ENCODE results near the gene WNT1. TPM values are rescaled to one million over a fixed set of nuclear protein-coding genes. Genes with fewer than 3 reads are reported as not detected.

Gene WNT1
- total and polyA plus RNA-seq, 2 donors (not counting 3 experiments of a cell fraction or from before 2014, with no cell fraction given) = not detected

DNA sequence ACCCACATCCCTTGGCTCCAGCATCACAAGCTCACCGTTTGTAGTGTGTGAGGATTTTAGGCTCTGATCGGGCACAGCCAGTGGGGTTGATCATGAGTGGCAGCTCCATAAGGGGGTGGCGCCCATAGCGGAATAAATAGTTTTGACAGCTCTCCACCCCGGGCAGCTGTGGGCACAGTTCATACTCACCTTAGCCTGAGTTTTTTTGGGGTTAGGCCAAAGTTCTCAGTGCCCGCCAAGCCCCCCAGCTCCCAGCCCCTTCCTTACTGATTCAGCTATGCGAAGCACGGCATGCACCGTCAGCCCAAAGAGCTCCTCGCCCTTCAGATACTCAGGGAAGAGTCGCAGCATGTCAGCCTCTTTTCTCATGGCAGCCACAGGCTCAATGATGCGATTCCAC is 46.4 kb downstream of the WNT1 start:
- dilution Hi-C loops (cut with MboI; ENCODE audit: extremely low pct_ligation_motif_present, low sequenced_read_pairs) (no loop called here), intact Hi-C loops (cut with micrococcal nuclease) (no loop called here)
- H3K4me3 ChIP-seq (replicated peaks in 1 of 3; ENCODE audit: insufficient read depth in 1 of 3, low read depth in 1 of 3, low read length in 3 of 3) = no peak overlapping the region
- H3K4me2 ChIP-seq (ENCODE audit: insufficient read depth, low read length) = no peak overlapping the region
- no TSS peak for BruUV-seq (replicated peaks)
- H3K9me1 ChIP-seq (replicated peaks; ENCODE audit: control insufficient read depth, extremely low read depth, insufficient read depth, low read length) = no peaks in the 10 kb centered on the region
- no peak overlapping the region for H2AFZ ChIP-seq (ENCODE audit: low read depth, low read length)
- H3K9ac ChIP-seq (replicated peaks; ENCODE audit: extremely low read depth, insufficient read depth, low read length) = no peak overlapping the region
- H3K4me1 ChIP-seq (ENCODE audit: control insufficient read depth, extremely low read depth, insufficient read depth, low read length) = peaks cover under 1% of the 10 kb centered on the region
- peaks cover 31 to 61% of the 10 kb centered on the region in 2 experiments for H3K36me3 ChIP-seq (ENCODE audit: control insufficient read depth in 2 of 2, extremely low read depth in 1 of 2, insufficient read depth in 2 of 2, low read length in 2 of 2)
- TF ChIP-seq EZH2 (IDR thresholded peaks at IDR 0.05; ENCODE audit: borderline replicate concordance, low read depth, low read length, severe bottlenecking) = no peak
- TF ChIP-seq JUN (IDR thresholded peaks at IDR 0.05; ENCODE audit: borderline replicate concordance, insufficient read depth, insufficient read length, low read depth) = no peak
- no peak for TF ChIP-seq POLR2AphosphoS5 (IDR thresholded peaks at IDR 0.05; ENCODE audit: insufficient read depth, low read depth, low read length)
- no peak for TF ChIP-seq CTCF (IDR thresholded peaks at IDR 0.05; ENCODE audit: extremely low read depth in 1 of 2, insufficient read depth in 1 of 2, low read depth in 1 of 2, low read length in 2 of 2)
- no peak for TF ChIP-seq MYC (IDR thresholded peaks at IDR 0.05; ENCODE audit: low read depth, low read length)
- no peak for TF ChIP-seq FOS (IDR thresholded peaks at IDR 0.05; ENCODE audit: borderline replicate concordance, insufficient read depth, low read length)
- no peak for TF ChIP-seq MAX (IDR thresholded peaks at IDR 0.05; ENCODE audit: insufficient read depth, insufficient read length)
- TF ChIP-seq GATA2 (IDR thresholded peaks at IDR 0.05; ENCODE audit: insufficient read depth, insufficient read length, low read depth, low read length) = no peak
- TF ChIP-seq POLR2A (IDR thresholded peaks at IDR 0.05; ENCODE audit: low read depth, low read length) = no peak
- H3K9me3 ChIP-seq (replicated peaks; ENCODE audit: control insufficient read depth, insufficient read depth, low read length) = no peaks in the 10 kb centered on the region
- no peaks in the 10 kb centered on the region for H4K20me1 ChIP-seq (replicated peaks; ENCODE audit: control insufficient read depth, extremely low read depth, insufficient read depth, low read length)
- H3K79me2 ChIP-seq (ENCODE audit: control insufficient read depth, insufficient read depth, low read length) = no peaks in the 10 kb centered on the region
- DNase-seq (ENCODE audit: low read depth, low spot score) (no peak), FAIRE-seq (no peak)
- CTCF ChIA-PET = interaction anchor here (2.0 kb wide), 1 partner anchor 19 kb away, joined by 7 read pairs; no protein-coding TSS in a partner anchor
- H3K27me3 ChIP-seq (ENCODE audit: control insufficient read depth in 2 of 2, insufficient read depth in 2 of 2, low read length in 2 of 2) = no peaks in the 10 kb centered on the region
- POLR2A ChIA-PET = no interaction called here
- no peak overlapping the region for H3K27ac ChIP-seq (ENCODE audit: insufficient read depth, low read depth, low read length)

Measured in endothelial cell of umbilical vein (primary cell).